ENCODE data around the gene LBR.

LBR gene

DNA sequence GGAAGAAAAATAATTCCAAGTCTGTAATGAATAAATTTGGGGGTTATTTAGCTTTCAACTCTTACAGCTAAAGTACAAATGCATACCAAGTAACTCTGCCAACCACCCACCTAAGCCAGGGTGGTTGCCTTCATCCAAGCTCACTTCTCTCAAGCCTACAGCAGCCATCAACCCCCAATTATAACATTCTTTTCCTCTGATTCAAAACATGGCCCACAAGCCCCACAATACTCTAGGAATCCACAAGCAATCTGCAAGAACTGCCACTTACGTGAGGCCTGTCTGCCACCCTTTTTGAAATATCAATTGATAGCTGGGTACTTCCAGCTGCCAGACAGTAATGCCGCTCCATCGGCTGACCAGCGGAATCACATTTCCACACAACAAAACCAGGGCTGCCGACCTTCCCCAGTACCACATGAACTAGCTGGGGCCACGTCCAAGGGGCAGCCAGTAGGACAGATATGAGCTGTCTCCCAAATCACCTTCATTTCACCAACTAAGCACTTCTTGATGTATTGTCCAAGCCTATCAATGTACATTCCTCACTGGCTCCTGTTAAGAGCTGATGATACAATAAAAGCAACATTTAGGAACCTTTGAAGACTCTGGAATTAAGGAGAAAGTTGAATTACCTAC is 3.2 kb downstream of the LBR start:
- Histone ChIP-seq H3K9me3 (ENCODE audit: control insufficient read depth, low read length) (no peaks in the 10 kb centered on the region), H3K27me3 (replicated peaks; ENCODE audit: control insufficient read depth, insufficient read depth, low read length) (no peaks in the 10 kb centered on the region), H3K4me1 (ENCODE audit: control insufficient read depth, insufficient read depth, low read length) (peaks cover 30% of the 10 kb centered on the region), H3K36me3 (ENCODE audit: control insufficient read depth, insufficient read depth, low read length, severe bottlenecking) (peaks cover 10% of the 10 kb centered on the region), H3K9ac (ENCODE audit: low read length) (no peak overlapping the region), H3K4me3 (ENCODE audit: low read length) (no peak overlapping the region)
- DNase-seq (ENCODE audit: low read depth), result peak; percentile 50

DNA sequence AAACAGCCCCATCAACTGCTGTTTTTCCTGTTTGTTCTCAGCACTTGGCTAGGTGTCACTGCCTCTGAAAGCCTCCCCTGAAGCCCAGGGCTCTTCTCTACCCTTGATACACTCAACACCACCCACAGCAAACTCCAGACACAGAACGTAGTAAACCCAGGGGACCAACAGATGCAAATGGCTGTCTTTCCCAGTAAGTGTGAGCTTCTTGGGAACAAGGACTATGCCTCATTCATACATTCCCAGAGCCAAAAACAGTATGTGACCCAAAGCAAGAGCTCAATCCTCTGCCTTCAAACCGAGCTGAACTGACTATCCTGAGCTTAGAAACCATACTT is 4.4 kb downstream of the LBR start:
- no peak for DNase-seq (ENCODE audit: low read depth)
- Histone ChIP-seq H3K27me3 (replicated peaks; ENCODE audit: control insufficient read depth, insufficient read depth, low read length) (no peaks in the 10 kb centered on the region), H3K4me3 (ENCODE audit: low read length) (no peak overlapping the region), H3K9me3 (ENCODE audit: control insufficient read depth, low read length) (no peaks in the 10 kb centered on the region), H3K4me1 (ENCODE audit: control insufficient read depth, insufficient read depth, low read length) (peaks cover 25% of the 10 kb centered on the region), H3K9ac (ENCODE audit: low read length) (no peak overlapping the region), H3K36me3 (ENCODE audit: control insufficient read depth, insufficient read depth, low read length, severe bottlenecking) (peaks cover 22% of the 10 kb centered on the region)

DNA sequence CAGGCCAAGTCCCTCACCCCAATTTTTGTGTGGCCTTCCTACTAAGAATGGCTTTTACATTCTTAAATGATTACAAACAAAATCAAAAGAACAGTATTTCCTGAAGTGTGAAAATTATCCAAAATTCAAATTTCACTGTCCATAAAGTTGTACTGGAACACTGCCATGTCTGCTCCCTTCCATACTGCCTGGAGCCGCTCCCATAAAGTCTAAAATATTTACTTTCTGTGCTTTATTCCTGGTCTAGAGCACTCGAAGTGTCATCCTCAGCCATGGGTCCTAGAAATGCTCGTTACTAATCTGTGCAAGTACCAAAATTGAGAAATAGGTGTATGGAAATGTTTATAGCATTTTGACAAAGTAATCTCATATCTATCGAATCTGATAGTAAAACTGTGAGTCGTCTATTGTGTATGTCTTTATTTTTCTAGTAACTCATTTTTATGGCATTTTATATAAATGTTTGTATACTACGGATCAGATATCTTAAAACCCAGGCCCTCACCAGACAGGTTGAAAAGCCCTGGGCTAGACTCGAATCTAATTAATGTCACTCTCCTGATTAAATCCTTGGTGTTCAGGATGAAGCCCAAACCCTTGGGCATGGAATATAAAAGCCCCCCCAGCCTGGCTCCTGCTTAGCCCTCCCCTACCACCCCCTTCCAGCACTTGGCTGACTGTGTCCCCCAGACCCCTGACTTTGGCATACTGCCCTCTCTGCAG is 4.9 kb downstream of the LBR start:
- Histone ChIP-seq H3K9me3 (ENCODE audit: control insufficient read depth, low read length) (no peaks in the 10 kb centered on the region), H3K9ac (ENCODE audit: low read length) (no peak overlapping the region), H3K36me3 (ENCODE audit: control insufficient read depth, insufficient read depth, low read length, severe bottlenecking) (peaks cover 25% of the 10 kb centered on the region), H3K27me3 (replicated peaks; ENCODE audit: control insufficient read depth, insufficient read depth, low read length) (no peaks in the 10 kb centered on the region), H3K4me1 (ENCODE audit: control insufficient read depth, insufficient read depth, low read length) (peaks cover 25% of the 10 kb centered on the region), H3K4me3 (ENCODE audit: low read length) (no peak overlapping the region)
- no peak for DNase-seq (ENCODE audit: low read depth)

DNA sequence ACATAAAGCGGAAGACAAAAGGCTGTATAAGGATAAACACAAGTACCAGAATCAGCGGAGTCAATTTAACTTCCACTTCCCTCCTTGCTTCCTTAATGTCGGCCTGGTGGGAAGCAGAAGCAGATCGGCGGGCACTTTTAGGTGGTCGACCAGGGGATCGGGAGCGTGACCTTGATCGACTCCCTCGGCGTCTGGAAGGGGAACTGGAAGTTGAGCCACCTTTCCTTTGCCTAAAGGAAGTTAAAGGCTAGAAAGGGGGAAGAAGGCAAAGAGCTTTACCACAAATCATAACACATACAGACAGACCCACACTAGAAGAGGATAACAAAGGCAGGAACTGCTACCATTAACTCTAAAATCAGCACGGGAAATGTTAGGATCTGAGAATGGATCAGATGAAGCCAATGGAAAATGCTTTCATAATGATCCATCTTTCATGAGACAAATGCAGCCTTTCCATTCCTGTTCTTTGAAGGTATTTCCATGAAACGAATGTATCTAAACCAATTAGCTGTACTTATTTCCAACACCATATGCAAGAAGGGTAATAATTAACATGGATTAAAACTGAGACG is 5.7 kb downstream of the LBR start:
- H3K36me3 ChIP-seq (ENCODE audit: control insufficient read depth, insufficient read depth, low read length, severe bottlenecking), result peaks cover 25% of the 10 kb centered on the region
- no peaks in the 10 kb centered on the region for H3K9me3 ChIP-seq (ENCODE audit: control insufficient read depth, low read length)
- no peak overlapping the region for H3K4me3 ChIP-seq (ENCODE audit: low read length)
- H3K27me3 ChIP-seq (replicated peaks; ENCODE audit: control insufficient read depth, insufficient read depth, low read length), result no peaks in the 10 kb centered on the region
- no peak for DNase-seq (ENCODE audit: low read depth)
- H3K9ac ChIP-seq (ENCODE audit: low read length), result no peak overlapping the region
- H3K4me1 ChIP-seq (ENCODE audit: control insufficient read depth, insufficient read depth, low read length), result peaks cover 25% of the 10 kb centered on the region

DNA sequence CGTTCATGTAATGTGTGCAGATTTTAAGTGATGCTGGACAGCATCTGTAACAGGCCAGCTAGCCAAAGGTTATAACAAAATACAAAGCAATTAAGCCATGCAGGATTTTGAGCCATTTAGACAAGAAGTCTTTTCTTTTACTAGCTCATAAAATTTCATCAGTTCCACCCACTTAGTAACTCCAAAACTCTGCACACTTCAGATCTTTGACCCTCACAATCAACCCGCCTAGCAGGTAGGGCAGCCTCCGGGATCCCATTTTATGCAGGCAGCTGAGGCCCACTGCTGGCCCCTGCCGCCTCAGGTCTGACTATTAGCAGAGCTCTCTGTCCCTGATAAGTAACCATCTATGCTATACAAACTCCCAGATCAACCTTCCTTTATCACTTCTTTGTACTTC is 9.2 kb downstream of the LBR start:
- no peak for DNase-seq (ENCODE audit: low read depth)
- Histone ChIP-seq H3K4me3 (ENCODE audit: low read length) (no peak overlapping the region), H3K27me3 (replicated peaks; ENCODE audit: control insufficient read depth, insufficient read depth, low read length) (no peaks in the 10 kb centered on the region), H3K9ac (ENCODE audit: low read length) (no peak overlapping the region), H3K4me1 (ENCODE audit: control insufficient read depth, insufficient read depth, low read length) (no peaks in the 10 kb centered on the region), H3K36me3 (ENCODE audit: control insufficient read depth, insufficient read depth, low read length, severe bottlenecking) (peaks cover 55% of the 10 kb centered on the region), H3K9me3 (ENCODE audit: control insufficient read depth, low read length) (no peaks in the 10 kb centered on the region)

DNA sequence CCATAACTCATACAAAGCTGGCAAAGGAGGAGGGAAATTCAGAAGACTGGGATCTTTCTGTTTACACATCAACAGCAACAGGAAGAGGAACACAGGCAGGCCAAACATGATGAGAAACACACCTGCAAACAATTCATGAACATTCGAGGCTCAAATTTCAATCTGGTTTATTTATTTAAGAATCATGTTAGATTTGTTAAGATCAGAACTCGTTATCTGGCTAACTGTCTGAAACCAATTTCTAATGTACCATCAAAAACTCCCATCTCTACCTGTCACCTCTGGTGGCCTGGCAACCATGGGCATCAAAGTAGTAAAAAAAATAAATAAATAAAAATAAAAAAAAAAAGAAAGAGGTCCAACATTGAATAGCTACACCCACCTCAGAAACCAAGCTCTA is 9.8 kb downstream of the LBR start:
- H3K9ac ChIP-seq (ENCODE audit: low read length), result no peak overlapping the region
- no peak overlapping the region for H3K4me3 ChIP-seq (ENCODE audit: low read length)
- H3K4me1 ChIP-seq (ENCODE audit: control insufficient read depth, insufficient read depth, low read length), result no peaks in the 10 kb centered on the region
- H3K9me3 ChIP-seq (ENCODE audit: control insufficient read depth, low read length), result no peaks in the 10 kb centered on the region
- H3K36me3 ChIP-seq (ENCODE audit: control insufficient read depth, insufficient read depth, low read length, severe bottlenecking), result peaks cover 60% of the 10 kb centered on the region
- no peak for DNase-seq (ENCODE audit: low read depth)
- no peaks in the 10 kb centered on the region for H3K27me3 ChIP-seq (replicated peaks; ENCODE audit: control insufficient read depth, insufficient read depth, low read length)

DNA sequence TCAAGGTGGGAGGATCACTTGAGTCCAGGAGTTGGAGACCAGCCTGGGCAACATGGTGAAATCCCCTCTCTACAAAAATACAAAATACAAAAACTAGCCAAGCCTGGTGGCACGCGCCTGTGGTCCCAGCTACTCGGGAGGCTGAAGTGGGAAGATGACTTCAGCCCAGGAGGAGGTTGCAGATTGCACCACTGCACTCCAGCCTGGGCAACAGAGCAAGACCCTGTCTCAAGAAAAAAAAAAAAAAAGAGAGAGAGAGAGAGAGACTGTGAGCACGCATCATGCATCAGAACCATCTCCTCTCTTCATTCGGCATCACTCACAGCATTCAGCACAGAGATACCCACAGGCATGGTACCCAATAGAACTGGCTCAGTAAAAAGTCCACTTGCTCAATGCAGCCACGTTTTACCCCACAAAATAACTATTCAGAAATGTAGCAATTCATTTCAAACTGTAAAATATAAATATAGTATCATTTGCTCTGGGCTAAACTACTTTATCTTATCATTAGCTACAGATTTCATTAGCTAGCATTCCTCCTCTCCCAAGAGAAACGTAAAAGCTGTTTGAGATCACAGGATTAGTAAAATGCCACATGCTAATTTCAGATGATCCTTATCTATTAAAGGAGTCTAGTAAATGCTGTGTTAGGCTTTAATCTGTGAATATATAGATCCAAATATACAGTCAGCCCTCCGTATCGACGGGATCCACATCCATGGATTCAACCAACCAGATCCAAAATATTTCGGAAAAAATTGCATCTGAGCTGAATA is 11.7 kb downstream of the LBR start:
- H3K36me3 ChIP-seq (ENCODE audit: control insufficient read depth, insufficient read depth, low read length, severe bottlenecking), result peaks cover 69% of the 10 kb centered on the region
- no peak overlapping the region for H3K9ac ChIP-seq (ENCODE audit: low read length)
- no peaks in the 10 kb centered on the region for H3K27me3 ChIP-seq (replicated peaks; ENCODE audit: control insufficient read depth, insufficient read depth, low read length)
- DNase-seq (ENCODE audit: low read depth), result no peak
- H3K4me3 ChIP-seq (ENCODE audit: low read length), result no peak overlapping the region
- H3K9me3 ChIP-seq (ENCODE audit: control insufficient read depth, low read length), result no peaks in the 10 kb centered on the region
- no peaks in the 10 kb centered on the region for H3K4me1 ChIP-seq (ENCODE audit: control insufficient read depth, insufficient read depth, low read length)

DNA sequence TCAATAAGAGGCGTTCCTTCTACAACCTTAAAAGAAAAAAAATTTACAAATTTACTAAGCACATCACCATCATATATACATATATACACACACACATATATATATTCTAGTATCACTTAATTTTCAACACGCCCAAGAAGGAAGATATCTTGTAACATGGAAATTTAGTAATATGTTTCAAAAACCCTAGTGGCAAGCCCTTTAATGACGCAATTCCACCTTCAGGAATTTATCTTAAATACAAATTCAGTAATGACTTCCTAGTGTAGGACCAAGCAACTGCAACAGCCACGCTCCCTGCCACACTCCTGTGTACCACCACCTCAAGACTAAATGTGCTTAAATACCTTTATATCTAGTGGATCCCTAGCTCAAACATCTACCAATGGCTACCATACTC is 12.5 kb downstream of the LBR start:
- no peaks in the 10 kb centered on the region for H3K4me1 ChIP-seq (ENCODE audit: control insufficient read depth, insufficient read depth, low read length)
- no peak for DNase-seq (ENCODE audit: low read depth)
- peaks cover 78% of the 10 kb centered on the region for H3K36me3 ChIP-seq (ENCODE audit: control insufficient read depth, insufficient read depth, low read length, severe bottlenecking)

DNA sequence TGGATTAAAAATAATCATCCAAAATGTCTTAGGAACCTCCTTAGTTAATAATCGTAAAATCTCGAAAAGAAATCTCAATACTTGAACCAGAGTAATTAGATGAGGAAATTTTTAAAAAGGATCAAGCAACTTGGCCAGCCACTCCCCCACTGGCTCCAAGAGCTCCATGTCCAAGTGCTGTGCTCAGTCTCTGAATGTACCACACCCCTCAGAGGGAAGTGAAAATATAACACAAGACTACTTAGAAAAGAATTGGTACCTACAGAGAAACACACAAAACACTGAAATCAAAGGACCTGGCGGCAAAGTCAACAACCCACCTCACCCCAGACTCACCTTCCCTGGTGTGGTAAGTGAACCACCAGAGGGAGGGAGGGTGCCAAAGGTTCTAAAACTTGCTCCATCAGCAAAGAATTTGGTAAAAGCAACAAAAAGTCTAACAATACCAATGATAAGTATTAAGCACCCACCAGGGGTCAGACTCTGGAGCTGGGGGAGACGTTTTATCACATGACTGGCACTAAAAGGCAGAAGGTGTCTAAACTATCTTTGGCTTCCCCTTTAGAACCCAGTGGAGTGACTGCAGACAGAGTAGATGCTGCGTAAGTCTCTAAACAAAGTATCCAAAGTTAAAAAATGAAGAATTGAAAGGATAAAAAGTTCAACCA is 14.0 kb downstream of the LBR start:
- no peak for DNase-seq (ENCODE audit: low read depth)
- Histone ChIP-seq H3K36me3 (ENCODE audit: control insufficient read depth, insufficient read depth, low read length, severe bottlenecking) (peaks cover 80% of the 10 kb centered on the region), H3K4me1 (ENCODE audit: control insufficient read depth, insufficient read depth, low read length) (no peaks in the 10 kb centered on the region), H3K27me3 (replicated peaks; ENCODE audit: control insufficient read depth, insufficient read depth, low read length) (no peaks in the 10 kb centered on the region), H3K9ac (ENCODE audit: low read length) (no peak overlapping the region), H3K9me3 (ENCODE audit: control insufficient read depth, low read length) (no peaks in the 10 kb centered on the region), H3K4me3 (ENCODE audit: low read length) (no peak overlapping the region)

More for the DNA sequence above, 12.5 kb downstream of the LBR start:
- Histone ChIP-seq H3K9ac (ENCODE audit: low read length) (no peak overlapping the region), H3K9me3 (ENCODE audit: control insufficient read depth, low read length) (no peaks in the 10 kb centered on the region), H3K27me3 (replicated peaks; ENCODE audit: control insufficient read depth, insufficient read depth, low read length) (no peaks in the 10 kb centered on the region), H3K4me3 (ENCODE audit: low read length) (no peak overlapping the region)

DNA sequence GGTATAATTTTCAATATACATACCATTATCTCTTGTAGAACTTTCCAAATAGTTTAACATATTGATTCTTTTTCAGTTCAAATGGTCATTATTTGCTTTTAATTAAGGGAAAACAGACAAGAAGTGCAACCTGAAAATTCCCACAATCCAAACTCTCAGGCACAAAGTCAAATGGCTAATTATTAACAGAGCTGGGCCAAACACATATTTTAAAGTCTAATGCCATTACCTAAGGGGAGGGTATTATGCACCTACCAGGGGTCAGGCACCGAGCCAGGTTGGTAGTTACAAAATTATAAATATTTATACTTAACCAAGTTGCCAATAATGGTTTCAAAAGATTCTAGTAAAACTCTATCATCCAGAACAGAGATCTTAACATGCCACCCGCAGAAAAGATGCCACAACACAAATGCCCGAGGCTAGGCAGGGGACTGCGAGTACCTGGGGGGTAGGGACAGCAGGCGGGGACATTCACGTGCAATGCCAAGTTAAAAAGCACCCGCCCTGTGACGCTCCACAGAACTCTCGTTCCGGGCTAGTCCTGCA is 15.0 kb downstream of the LBR start:
- Histone ChIP-seq H3K4me1 (ENCODE audit: control insufficient read depth, insufficient read depth, low read length) (no peaks in the 10 kb centered on the region), H3K4me3 (ENCODE audit: low read length) (no peak overlapping the region), H3K27me3 (replicated peaks; ENCODE audit: control insufficient read depth, insufficient read depth, low read length) (no peaks in the 10 kb centered on the region), H3K9ac (ENCODE audit: low read length) (no peak overlapping the region), H3K9me3 (ENCODE audit: control insufficient read depth, low read length) (no peaks in the 10 kb centered on the region), H3K36me3 (ENCODE audit: control insufficient read depth, insufficient read depth, low read length, severe bottlenecking) (peaks cover 78% of the 10 kb centered on the region)
- DNase-seq (ENCODE audit: low read depth), result no peak

DNA sequence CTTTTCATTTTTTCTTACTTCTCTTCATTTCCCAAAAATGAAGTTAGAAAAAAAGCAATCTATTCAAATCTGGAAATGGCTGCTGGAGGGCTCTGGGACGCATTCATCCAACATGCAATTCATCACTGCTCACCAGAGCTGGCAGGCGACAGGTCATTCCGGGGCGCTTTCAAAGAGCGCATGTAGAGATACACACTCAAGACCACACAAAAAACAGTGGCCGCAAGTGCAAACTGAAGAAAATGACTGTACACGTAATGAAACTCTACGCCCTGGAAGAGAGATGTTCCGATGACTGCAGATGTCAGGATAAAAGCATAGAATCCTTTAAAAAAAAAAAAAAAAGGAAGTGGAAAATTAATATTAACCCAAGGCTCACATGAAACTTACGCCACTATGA is 15.5 kb downstream of the LBR start:
- H3K4me3 ChIP-seq (ENCODE audit: low read length), result no peak overlapping the region
- H3K36me3 ChIP-seq (ENCODE audit: control insufficient read depth, insufficient read depth, low read length, severe bottlenecking), result peaks cover 82% of the 10 kb centered on the region
- DNase-seq (ENCODE audit: low read depth), result no peak
- H3K9ac ChIP-seq (ENCODE audit: low read length), result no peak overlapping the region
- H3K9me3 ChIP-seq (ENCODE audit: control insufficient read depth, low read length), result no peaks in the 10 kb centered on the region
- H3K27me3 ChIP-seq (replicated peaks; ENCODE audit: control insufficient read depth, insufficient read depth, low read length), result no peaks in the 10 kb centered on the region
- H3K4me1 ChIP-seq (ENCODE audit: control insufficient read depth, insufficient read depth, low read length), result no peaks in the 10 kb centered on the region
